Hematopoietic multipotent progenitor cell (in vitro differentiated cells): Measurements from ENCODE around the gene CDC42EP5. TPM values are rescaled to one million over a fixed set of nuclear protein-coding genes. Genes with fewer than 3 reads are reported as not detected.

ENCODE experiments used
- DNase-seq, 3 donors: peaks; one replicate each; pipeline ENCODE4 v3.0.0-alpha.2; 2011 to 2015; ENCODE audit warnings: low read depth in 2 of 3, low spot score in 2 of 3
- total RNA-seq: library from RNA; depleted of rRNA; stranded (reverse); fragments of >200 nt; gene quantifications from one replicate; pipeline ENCODE4 v1.2.3, GENCODE V29; 2012

The CDC42EP5 gene
- total RNA-seq, 1 donor: 0.54 TPM

DNA sequence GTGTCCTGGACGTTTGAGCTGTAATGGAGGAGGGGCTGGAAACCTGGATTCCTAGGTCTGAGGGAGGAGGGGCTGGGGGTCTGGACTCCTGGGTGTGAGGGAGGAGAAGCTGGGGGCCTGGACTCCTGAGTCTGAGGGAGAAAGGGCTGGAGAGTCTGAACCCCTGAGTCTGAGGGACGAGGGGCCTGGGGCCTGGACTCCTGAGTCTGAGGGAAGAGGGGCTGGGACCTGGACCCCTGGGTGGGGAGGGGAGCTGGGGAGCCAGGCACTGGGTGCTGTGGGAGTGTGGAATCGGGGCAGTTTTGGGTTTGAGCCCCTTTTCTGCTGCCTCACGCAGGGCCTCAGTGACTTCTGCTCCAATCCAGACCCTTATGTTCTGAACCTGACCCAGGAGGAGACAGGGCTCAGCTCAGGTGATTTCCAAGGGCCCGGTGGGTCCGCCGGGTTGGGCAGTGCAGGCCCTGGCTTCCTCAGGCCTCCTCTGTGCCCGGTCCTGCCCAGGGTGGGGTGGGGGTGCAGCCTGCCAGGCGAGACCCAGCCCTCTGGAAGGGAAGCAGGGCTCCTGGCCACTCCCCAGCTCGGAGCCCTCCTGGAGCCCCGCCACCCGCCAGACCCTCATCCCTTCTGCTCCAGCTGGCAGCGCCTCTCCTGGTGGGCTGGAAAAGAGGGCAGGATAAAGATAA, 43.4 kb downstream of the CDC42EP5 start:
- DNase-seq: no peak

DNA sequence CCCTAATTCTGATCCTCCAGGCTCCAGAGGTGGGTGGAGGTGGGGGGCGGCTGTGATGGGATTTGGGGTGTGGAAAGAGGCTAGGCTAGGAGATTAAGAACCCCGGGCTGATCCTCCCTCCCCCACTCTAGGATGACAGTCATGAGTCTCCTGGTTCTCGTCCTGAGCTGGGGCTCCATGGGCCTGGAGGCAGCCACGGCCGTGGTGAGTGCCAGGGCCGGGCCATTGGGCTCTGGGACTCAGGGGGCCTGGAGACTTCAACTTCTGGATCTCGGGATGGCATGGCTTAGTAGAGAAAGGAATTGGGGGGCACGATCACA, 44.0 kb downstream of the CDC42EP5 start:
- no peak for DNase-seq

DNA sequence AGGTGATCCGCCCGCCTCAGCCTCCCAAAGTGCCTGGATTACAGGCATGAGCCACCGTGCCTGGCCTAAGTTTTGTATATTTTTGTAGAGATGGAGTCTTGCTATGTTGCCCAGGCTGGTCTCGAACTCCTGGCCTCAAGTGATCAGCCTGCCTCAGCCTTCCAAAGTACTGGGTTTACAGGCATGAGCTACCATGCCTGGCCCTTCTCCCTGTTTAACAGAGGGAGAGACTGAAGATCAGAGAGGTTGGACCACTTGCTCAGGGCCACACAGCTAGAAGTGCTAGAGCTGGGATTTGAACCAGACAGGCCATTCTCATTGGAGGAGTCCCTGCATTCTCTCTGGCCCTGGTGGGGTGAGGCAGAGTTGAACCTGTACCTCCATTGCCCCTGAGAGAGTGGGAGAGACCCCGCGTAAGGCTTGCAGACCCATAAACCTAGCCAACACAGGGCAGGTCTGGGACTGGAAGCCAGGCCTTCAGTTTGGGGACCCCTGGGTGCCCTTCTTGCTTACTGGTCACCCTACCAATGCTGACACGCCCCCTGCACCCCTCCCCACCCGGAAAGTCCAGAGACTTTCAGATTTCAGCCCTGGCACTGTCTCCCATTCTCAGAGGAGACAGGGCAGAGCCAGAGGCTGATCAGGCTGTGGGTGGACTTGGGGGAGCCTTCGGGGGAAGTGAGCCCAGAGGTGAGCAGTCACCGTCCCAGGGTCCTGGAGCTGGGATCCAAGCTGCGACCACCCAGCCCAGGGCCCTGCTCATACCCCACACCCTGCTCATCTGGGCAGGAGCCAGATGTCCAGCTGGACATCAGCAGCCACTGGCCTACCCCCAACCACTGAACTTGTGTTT, 44.5 kb downstream of the CDC42EP5 start:
- no peak for DNase-seq

DNA sequence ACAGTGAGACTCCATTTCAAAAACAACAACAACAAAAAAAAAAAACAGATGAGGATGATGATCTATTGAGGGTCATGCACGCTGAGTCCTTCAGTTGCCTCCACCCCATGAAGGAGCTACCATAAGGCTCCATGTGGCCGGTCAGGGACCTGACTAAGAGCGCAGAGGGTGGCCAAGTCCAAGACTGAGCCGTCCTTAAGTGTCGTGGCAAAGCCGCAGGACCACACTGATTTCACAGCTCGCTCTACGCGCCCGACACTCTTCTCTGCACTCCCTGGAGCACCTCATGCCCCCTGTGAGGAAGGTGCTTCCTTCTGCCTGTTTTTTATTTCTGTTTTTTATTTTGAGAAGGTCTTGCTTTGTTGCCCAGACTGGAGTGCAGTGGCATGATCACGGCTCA, 45.5 kb downstream of the CDC42EP5 start:
- DNase-seq: no peak

DNA sequence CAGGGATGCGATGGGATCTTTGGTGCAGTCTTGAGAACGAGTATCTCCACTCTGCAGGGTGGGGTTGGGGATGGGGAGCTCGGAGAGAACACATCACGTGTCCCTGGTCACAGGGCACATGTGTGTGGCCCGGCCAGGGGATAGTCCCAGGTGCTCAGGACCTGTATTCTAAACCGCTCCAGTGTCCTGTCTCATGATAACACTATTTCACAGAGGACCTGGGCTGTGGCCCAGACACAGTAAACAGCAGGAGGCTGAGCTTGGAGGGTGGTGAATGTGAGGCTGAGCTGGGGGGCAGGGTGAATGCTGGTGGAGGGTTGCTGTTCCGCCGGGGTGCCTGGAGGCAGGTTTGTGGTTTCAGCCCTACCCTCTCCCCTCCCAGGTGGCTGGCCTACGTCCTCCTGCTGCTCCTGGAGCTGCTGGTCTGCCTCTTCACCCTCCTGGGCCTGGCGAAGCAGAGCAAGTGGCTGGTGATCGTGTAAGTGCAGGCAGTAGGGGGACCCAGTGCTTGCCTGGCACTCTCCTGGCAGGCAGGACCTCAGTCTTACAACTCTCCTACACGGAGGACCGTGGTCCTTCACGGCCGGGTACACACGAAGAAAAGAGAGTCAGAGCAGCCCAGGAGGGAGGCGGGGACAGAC, 46.7 kb downstream of the CDC42EP5 start:
- no peak for DNase-seq

DNA sequence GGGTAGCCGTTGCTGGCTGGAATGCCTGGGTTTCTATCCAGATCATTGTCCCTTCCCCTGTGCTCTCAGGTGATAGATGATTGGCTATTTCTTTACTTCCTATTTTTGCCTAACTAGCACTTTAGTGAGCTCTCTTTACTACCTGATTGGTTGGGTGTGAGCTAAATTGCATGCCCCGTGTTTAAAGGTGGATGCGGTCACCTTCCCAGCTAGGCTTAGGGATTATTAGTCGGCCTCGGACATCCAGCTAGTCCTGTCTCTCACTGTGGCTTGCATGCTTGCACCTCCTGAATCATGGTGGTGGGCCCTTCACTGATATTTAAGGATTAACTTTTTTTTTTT, 47.7 kb downstream of the CDC42EP5 start:
- no peak for DNase-seq

DNA sequence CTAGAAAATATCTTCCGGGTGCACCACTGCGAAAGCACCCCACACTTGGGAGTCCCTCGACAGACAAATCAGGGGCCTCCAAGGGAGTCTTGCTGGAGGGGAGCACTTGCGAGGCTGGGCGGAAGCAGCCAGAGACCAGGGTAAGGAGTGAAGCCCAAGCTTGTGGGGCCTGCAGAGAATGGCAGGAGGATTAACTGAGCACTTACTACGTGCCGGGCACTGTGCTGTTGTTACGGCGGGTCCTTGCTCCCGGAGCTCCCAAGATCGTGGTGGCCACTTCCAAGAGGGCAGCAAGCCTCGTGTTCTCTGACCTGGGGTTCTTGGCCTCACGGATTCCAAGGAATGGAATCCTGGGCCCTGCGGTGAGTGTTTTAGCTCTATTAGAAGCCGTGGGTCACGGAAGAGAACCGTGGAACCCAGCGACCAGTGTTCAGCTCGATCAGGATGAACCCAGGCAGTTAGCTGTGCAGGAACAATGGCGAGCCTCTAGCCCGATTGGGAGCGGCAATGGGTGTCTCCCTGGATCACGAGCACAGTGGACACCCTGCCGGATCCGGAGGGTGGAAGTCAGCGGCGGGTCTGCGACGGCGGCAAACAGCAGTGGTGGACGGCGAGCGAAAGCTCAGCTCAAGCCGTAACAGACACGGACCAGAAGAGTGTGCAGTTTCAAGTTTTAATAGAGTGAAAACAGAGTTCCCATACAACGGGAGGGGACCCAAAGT, 48.3 kb downstream of the CDC42EP5 start:
- DNase-seq: no peak

DNA sequence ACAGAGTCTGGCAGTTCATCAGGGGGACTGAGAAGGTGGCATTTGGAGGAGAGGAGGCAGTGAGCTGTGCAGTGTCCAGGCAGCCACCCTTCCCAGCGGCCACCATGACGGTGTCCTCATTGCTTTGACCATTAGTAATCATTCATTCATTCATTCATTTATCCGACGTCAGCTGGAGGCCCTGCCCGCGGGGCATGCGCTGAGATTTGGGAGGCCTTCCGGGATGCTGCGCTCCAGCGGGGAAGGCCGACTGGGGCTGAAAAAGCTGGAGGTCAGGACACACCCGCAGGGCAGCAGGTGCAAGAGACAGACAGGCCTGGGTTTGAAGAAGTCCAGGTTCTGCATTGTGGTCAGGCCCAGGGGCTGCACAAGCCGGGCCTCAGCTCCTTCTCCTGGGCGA, 48.9 kb downstream of the CDC42EP5 start:
- no peak for DNase-seq

DNA sequence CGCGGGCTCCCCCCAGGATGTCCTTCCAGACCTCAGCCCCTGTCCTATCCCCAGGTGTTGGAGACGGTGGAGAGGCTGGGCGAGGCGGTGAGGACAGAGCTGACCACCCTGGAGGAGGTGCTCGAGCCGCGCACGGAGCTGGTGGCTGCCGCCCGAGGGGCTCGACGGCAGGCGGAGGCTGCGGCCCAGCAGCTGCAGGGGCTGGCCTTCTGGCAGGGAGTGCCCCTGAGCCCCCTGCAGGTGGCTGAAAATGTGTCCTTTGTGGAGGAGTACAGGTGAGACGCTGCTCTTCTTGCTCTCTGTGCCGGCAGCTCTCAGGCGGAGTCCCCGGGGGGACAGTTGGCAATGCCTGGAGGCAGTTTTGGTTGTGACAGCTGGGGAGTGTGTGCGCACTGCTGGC, 51.0 kb downstream of the CDC42EP5 start:
- no peak for DNase-seq

DNA sequence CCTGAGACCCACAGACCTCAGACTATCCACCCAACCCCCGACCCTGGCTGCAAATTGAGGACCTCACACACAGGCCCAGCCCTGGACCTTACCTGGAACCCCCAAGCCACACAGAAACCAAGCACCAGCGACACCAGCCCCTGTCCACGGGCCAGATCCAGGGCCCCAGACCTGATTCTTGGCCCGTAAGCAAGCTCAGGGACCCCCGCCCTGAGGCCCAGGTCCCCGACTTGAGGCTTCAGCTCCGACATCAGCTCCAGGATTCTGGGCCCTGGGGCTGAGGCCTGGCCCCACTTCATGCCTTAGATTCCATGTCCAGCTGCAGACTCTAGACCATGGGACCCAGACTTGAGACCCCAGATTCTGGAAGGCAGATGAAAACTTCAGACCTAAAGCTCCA, 51.6 kb downstream of the CDC42EP5 start:
- no peak for DNase-seq

DNA sequence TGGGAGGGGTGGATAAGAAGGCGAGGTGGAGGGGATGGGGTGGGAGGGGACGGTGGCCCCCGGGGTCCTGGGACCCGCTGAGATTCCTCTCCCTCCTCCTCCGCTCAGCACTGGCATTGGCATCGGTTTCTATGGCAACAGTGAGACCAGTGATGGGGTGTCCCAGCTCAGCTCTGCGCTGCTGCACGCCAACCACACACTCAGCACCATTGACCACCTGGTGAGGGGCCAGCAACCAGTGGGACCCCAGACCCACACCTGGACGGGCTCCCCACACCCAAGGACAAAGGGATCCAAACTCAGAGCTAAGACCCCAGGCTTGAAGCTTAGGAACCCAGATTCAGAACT, 52.0 kb downstream of the CDC42EP5 start:
- no peak for DNase-seq

DNA sequence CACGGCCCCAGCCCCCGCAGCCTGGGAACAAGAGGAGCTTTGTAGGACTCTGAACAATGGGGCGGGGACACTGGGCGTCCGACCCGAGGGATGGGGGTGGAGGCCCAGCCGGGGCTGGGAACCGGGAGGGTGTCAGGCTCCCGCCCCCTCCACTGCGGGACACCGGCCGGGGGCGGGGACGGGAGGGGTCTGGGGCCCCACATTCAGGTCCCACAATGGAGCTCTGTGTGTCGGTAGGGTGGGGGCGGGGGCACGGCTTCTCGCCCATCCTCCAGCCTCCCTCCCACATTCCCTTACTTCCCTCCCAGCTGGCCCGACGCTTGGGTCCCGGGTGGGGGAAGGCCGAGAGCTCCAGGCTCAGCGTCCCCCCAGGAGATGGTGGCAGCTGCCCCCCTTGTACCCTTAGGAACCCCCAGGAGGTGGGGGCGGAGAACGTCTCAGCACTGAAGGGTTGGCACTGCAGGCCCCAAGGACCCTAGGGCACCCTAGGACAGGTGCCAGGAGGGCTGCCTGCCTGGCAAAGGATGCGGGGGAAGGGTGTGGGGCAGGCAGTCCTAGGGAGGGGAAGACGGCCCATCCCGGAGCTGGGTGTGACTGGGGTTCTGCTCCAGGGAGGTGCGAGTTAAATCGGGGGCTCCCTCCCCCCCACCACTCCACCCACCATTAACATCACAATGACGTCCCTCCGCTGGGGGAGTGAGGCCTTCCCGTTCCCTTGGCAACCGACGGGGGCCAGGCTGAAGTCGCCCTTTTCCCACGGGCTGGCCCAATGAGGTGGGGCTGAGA, 52.5 kb downstream of the CDC42EP5 start:
- no peak for DNase-seq

DNA sequence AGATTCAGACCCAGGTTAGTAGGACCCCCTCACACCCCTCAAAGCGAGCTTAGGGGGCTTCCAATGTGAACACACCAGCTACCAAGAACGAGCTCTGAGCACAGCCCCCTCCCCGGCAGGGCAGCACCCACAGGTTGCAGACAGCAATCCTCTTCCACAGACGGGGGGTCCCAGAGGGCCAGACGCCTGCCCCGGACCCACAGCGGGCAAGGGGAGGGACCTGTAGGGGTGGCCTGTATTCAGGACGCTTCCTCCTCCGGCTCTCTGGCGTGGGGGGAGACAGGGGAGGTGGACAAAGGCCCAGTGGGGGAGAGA, 53.1 kb downstream of the CDC42EP5 start:
- no peak for DNase-seq

DNA sequence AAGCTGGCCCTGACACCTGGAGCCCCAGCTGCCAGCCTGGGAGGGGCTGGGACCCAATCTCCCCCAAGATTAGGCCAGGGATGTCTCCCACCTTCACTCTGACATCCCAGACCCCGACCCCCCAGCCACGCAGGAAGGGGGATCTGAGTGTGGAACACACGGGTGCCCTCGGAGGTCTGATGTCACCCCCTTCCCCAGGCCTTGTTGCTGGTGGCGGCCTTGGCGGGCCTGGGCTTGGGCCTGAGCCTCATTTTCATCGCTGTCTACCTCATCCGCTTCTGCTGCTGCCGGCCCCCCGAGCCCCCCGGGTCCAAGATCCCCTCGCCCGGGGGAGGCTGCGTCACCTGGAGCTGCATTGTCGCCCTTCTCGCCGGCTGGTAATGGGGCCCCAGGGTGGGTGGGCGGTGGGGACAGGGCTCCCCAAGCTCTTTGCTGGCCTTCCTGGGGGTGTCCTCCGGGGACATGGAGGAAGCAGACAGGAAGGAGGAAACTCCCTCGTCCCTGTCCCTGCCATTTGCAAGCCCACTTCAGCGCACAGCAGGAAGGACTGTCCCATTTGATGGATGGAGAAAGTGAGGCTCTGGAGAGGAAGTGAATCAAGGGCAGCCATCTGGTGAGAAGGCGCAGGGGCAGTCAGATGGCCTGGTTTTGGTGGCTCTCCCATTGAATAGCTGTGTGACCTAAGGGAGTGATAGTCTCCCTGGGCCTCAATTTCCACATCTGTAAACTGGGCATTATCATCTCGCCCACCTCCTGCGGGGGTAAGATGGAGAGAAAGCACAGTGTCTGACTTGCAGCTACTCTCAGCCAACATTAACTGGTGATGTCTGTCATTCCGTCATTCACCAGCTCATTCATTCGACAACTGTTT, 53.9 kb downstream of the CDC42EP5 start:
- no peak for DNase-seq

DNA sequence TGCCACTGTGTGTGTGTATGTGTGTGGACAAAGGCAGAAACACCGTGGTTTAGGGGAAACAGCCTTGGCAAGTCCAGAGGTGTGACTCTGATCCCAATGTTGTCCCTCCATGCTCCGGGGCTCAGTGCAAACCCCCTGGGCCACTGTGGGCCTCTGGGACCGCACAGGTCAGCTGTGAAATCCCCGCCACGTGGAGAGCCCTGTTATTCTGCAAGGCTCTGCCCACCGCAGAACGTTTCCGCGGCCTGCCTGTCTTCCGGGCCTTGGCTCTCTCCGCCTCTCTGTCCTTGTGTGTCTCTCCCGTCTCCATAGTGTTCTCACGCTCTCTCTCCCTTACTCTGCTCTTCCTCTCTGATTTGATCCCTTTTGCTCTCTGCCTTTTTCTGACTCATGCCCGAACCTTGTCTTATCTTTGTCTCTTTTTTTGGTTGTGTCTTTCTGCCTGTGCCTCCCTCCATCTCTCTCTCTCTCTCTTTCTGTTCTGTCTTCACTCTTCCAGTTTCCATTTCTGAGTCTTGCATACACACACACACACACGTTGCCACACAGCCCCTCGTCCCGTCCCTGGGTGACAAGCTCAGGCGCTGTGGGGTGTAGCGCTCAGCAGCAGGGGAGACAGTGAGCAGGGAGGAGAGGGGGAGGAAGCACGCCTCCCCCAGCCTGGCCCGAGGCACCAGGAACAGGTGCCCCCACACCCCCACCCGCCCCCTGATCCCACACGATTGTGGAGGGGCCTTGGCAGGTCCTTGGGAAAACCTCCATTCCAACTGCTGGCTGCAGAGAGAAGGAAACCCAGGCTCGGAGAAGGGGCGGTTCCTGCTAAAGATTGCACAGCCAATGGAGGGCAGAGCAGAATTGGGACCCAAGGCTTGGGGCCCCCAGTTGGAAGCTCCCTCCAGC, 54.8 kb downstream of the CDC42EP5 start:
- peak in 2 of 3 donors; percentile 66 to 71 for DNase-seq

DNA sequence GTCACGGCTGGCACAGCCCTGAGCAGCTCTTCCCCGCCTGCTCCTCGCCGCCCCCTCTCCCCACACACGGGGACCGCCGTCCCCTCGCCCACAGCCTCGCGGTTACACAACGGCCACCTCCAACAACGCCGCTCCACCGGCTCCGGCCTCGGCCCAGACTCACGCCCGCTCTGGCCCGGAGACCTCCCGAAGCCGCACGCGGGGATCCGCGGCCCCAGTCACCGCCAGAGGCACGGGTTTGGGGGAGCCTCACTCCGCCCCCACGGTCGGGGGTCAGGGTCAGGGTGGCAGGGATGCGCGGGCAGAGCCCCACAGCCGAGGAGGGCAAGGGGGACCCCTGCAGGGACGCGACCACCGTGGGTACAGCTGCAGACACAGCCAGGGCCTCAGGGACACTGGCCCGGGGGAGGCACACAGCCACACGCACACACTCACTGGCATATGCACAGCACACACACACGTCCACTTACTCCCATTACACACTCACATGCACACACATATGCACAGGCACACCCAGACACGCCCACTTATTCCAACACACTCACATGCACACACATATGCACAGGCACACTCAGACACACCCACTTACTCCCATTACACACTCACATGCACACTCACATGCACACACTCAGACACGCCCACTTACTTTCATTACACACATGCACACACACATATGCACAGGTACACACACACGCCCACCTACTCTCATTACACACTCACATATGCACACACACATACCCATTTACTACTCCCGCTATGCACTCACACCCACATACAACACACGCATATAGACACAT, 56.2 kb downstream of the CDC42EP5 start:
- DNase-seq: no peak

DNA sequence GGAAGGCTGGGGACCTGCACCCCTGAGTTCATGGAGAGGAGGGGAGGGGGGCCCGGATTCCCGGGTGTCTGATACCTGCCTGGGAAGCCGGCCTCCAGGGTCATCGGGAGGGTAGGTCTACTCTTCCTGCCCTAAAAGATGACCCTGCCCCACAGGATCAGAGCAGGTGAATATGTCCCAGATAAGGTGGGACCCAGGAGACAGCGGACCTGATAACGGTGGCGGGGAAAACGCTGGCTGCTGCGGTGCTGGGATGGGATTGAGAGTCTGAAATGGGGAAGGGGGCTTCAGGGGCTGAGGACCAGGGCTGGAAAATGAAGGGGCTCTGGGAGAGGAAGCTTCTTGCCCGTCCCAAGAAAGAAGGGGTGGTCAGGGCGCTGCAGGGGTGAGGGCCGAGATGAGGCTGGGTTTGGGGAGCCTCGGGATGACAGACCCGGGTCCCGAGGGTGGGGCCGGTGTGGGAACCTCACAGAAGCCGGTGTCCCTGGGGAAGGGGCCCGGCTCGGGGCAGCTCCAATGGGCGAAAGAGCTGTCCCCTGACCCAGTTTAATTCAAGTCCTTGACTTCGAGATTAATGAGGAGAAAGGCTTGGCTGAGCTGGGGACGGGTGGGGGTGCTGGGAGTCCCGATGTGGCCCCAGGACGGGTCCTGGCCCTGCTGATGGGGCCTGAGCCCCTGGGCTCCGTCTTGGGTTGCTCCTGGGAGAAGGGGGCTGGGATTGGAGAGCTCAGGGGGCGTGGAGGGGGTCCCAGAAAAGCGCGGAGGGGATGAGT, 57.0 kb downstream of the CDC42EP5 start:
- no peak for DNase-seq
